CD14-positive monocyte (primary cell): ENCODE measurements around the gene STRA6. TPM values are rescaled to one million over a fixed set of nuclear protein-coding genes. Genes with fewer than 3 reads are reported as not detected.

Experiments used
- DNase-seq, 3 donors: peaks; one replicate each; pipeline ENCODE4 v3.0.0-alpha.2; 2011 to 2022
- H2AFZ ChIP-seq: 2 replicates; pipeline ENCODE4 v1.6.0; 2012; ENCODE audit warnings: mild to moderate bottlenecking, low read depth, low read length, inconsistent platforms; ENCODE audit not compliant: insufficient read depth, poor library complexity, severe bottlenecking
- H3K27ac ChIP-seq, 2 donors: 1 replicate in 1 of 2; 2 replicates in 1 of 2; pipeline ENCODE4 v1.5.1; 2012 to 2013; ENCODE audit warnings: low read length in 2 of 2, control low read depth in 1 of 2, inconsistent platforms in 1 of 2, low read depth in 1 of 2, mild to moderate bottlenecking in 1 of 2
- H3K27me3 ChIP-seq, 2 donors: one replicate each; pipeline versions ENCODE4 v1.6.0 to v1.6.1; 2011 to 2013; ENCODE audit warnings: low read length in 2 of 2; ENCODE audit not compliant: control insufficient read depth in 2 of 2, insufficient read depth in 2 of 2
- H3K36me3 ChIP-seq, 2 donors: replicated peaks in 1 of 2; 1 replicate in 1 of 2; 2 replicates in 1 of 2; pipeline versions ENCODE4 v1.5.1 to v1.6.1; 2012 to 2013; ENCODE audit warnings: low read length in 2 of 2, control low read depth in 1 of 2, inconsistent platforms in 1 of 2, mild to moderate bottlenecking in 1 of 2; ENCODE audit not compliant: insufficient read depth in 2 of 2, control insufficient read depth in 1 of 2
- H3K4me1 ChIP-seq, 2 donors: 1 replicate in 1 of 2; 2 replicates in 1 of 2; pipeline versions ENCODE4 v1.5.1 to v1.6.1; 2012 to 2013; ENCODE audit warnings: low read length in 2 of 2, control low read depth in 1 of 2, inconsistent platforms in 1 of 2, mild to moderate bottlenecking in 1 of 2, moderate library complexity in 1 of 2; ENCODE audit not compliant: insufficient read depth in 2 of 2, control insufficient read depth in 1 of 2
- H3K4me2 ChIP-seq: replicated peaks from 2 replicates; pipeline ENCODE3; 2012; ENCODE audit warnings: low read length, moderate library complexity, mild to moderate bottlenecking; ENCODE audit not compliant: poor library complexity, severe bottlenecking; ENCODE audit errors: extremely low read depth
- H3K4me3 ChIP-seq, 3 experiments: fragments of 200-600 bp in 1 of 3; sonication (generic) in 1 of 3; replicated peaks in 1 of 3; 1 replicate in 2 of 3; 2 replicates in 1 of 3; pipeline ENCODE4 v1.5.1; 2011 to 2013; ENCODE audit warnings: low read length in 3 of 3, mild to moderate bottlenecking in 3 of 3, control low read depth in 2 of 3, low read depth in 2 of 3, inconsistent platforms in 1 of 3, moderate library complexity in 1 of 3
- H3K79me2 ChIP-seq: 2 replicates; pipeline ENCODE4 v1.6.0; 2012; ENCODE audit warnings: mild to moderate bottlenecking, control low read depth, inconsistent platforms, low read length, moderate library complexity; ENCODE audit not compliant: insufficient read depth
- H3K9ac ChIP-seq: 2 replicates; pipeline ENCODE4 v1.6.0; 2017; ENCODE audit warnings: low read length, mild to moderate bottlenecking; ENCODE audit not compliant: insufficient read depth, poor library complexity, severe bottlenecking
- H3K9me3 ChIP-seq, 2 donors: replicated peaks in 1 of 2; 1 replicate in 1 of 2; 2 replicates in 1 of 2; pipeline versions ENCODE4 v1.5.1 to v1.6.1; 2012 to 2013; ENCODE audit warnings: low read length in 2 of 2, control low read depth in 1 of 2; ENCODE audit not compliant: control insufficient read depth in 1 of 2, insufficient read depth in 1 of 2
- H4K20me1 ChIP-seq: 2 replicates; pipeline ENCODE4 v1.6.0; 2012; ENCODE audit warnings: mild to moderate bottlenecking, low read length, control low read depth, moderate library complexity; ENCODE audit not compliant: insufficient read depth
- H3K27ac Mint-ChIP-seq, 7 donors: one replicate each; pipeline ENCODE4 v1.8.0; 2020; ENCODE audit warnings: mild to moderate bottlenecking in 7 of 7, mixed read lengths in 7 of 7, moderate library complexity in 6 of 7, inconsistent platforms in 2 of 7
- H3K27me3 Mint-ChIP-seq, 3 donors: one replicate each; pipeline ENCODE4 v1.8.0; 2021 to 2022; ENCODE audit warnings: low read depth in 3 of 3, mild to moderate bottlenecking in 3 of 3, mixed read lengths in 3 of 3, moderate library complexity in 3 of 3, inconsistent platforms in 1 of 3
- H3K36me3 Mint-ChIP-seq, 2 donors: one replicate each; pipeline ENCODE4 v1.8.0; 2020; ENCODE audit warnings: mixed read lengths in 2 of 2, inconsistent platforms in 1 of 2, mild to moderate bottlenecking in 1 of 2
- H3K4me1 Mint-ChIP-seq: one replicate; pipeline ENCODE4 v1.8.0; 2020; ENCODE audit warnings: mild to moderate bottlenecking, mixed read lengths
- H3K4me3 Mint-ChIP-seq, 2 donors: one replicate each; pipeline ENCODE4 v1.8.0; 2020; ENCODE audit warnings: mild to moderate bottlenecking in 2 of 2, mixed read lengths in 2 of 2, moderate library complexity in 1 of 2
- H3K9me3 Mint-ChIP-seq, 7 donors: one replicate each; pipeline ENCODE4 v1.8.0; 2020 to 2022; ENCODE audit warnings: mixed read lengths in 7 of 7, mild to moderate bottlenecking in 6 of 7, moderate library complexity in 6 of 7, inconsistent platforms in 2 of 7
- WGBS: methylation state at CpG from one replicate; pipeline ENCODE4 v1.1.5; 2013; ENCODE audit warnings: missing lambda C conversion rate; ENCODE audit not compliant: insufficient coverage; 5-methylcytosine and 5-hydroxymethylcytosine counted together
- intact Hi-C, 2 donors: fragments of 100-400 bp; cut with micrococcal nuclease; formaldehyde crosslinking; loops; one replicate each; pipeline versions ENCODE4 v1.15.0 to v1.15.1; 2023
- polyA plus RNA-seq, 3 donors: library from polyadenylated mRNA; depleted of rRNA in 1 of 3; unstranded in 2 of 3; stranded (reverse) in 1 of 3; fragments of 300-500 nt in 2 of 3; fragments of >200 nt in 1 of 3; fragmentation: Illumina TruSeq in 2 of 3; gene quantifications; 1 replicate in 2 of 3; 2 replicates in 1 of 3; pipeline ENCODE4 v1.2.3, GENCODE V29; 2012 to 2021
- TF ChIP-seq, protein P1 (sequence below): fragments of 200-600 bp; IDR thresholded peaks from one replicate; pipeline ENCODE4 v1.8.0; 2022; ENCODE audit warnings: antibody characterized with exemption, mild to moderate bottlenecking

Gene STRA6
- polyA plus RNA-seq, 3 donors = not detected

GRCh38 chr15:74215958-74216357 lies 13.4 kb upstream of the STRA6 start:
- TF ChIP-seq, protein P1, sequence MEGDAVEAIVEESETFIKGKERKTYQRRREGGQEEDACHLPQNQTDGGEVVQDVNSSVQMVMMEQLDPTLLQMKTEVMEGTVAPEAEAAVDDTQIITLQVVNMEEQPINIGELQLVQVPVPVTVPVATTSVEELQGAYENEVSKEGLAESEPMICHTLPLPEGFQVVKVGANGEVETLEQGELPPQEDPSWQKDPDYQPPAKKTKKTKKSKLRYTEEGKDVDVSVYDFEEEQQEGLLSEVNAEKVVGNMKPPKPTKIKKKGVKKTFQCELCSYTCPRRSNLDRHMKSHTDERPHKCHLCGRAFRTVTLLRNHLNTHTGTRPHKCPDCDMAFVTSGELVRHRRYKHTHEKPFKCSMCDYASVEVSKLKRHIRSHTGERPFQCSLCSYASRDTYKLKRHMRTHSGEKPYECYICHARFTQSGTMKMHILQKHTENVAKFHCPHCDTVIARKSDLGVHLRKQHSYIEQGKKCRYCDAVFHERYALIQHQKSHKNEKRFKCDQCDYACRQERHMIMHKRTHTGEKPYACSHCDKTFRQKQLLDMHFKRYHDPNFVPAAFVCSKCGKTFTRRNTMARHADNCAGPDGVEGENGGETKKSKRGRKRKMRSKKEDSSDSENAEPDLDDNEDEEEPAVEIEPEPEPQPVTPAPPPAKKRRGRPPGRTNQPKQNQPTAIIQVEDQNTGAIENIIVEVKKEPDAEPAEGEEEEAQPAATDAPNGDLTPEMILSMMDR = no peak
- Mint-ChIP-seq H3K27ac (no peak overlapping the region), H3K36me3 (no peaks in the 10 kb centered on the region)

GRCh38 chr15:74214324-74215021 lies 11.9 kb upstream of the STRA6 start:
- no peak overlapping the region for H3K4me3 ChIP-seq
- Mint-ChIP-seq H3K36me3 (no peaks in the 10 kb centered on the region), H3K4me3 (no peak overlapping the region), H3K9me3 (no peaks in the 10 kb centered on the region), H3K27me3 (peaks cover 3 to 6% (median 3%) of the 10 kb centered on the region in 3 donors), H3K27ac (no peak overlapping the region), H3K4me1 (no peaks in the 10 kb centered on the region)
- no peaks in the 10 kb centered on the region for H3K4me1 ChIP-seq
- TF ChIP-seq, protein P1 = no peak
- H3K79me2 ChIP-seq = no peaks in the 10 kb centered on the region
- no peak overlapping the region for H2AFZ ChIP-seq
- intact Hi-C loops = no loop called here
- no peaks in the 10 kb centered on the region for H3K27me3 ChIP-seq
- H4K20me1 ChIP-seq = no peaks in the 10 kb centered on the region
- H3K4me2 ChIP-seq = no peak overlapping the region
- no peaks in the 10 kb centered on the region for H3K9me3 ChIP-seq
- no peak overlapping the region for H3K27ac ChIP-seq
- no peak overlapping the region for H3K9ac ChIP-seq
- WGBS = 76% methylated on average over 3 of the region's 6 CpGs
- no peaks in the 10 kb centered on the region for H3K36me3 ChIP-seq
- DNase-seq = no peak

More at GRCh38 chr15:74215958-74216357, 13.4 kb upstream of the STRA6 start:
- H3K27ac ChIP-seq = no peak overlapping the region
- intact Hi-C loops = no loop called here
- no peaks in the 10 kb centered on the region for H3K9me3 ChIP-seq
- no peak overlapping the region for H3K4me3 ChIP-seq
- H3K9me3 Mint-ChIP-seq = no peaks in the 10 kb centered on the region
- DNase-seq = no peak
- no peaks in the 10 kb centered on the region for H3K36me3 ChIP-seq
- peaks cover 4 to 9% (median 8%) of the 10 kb centered on the region in 3 donors for H3K27me3 Mint-ChIP-seq
- H3K4me1 Mint-ChIP-seq = no peaks in the 10 kb centered on the region
- WGBS = 90% methylated on average over 6 of the region's 8 CpGs
- H3K4me2 ChIP-seq = no peak overlapping the region
- no peak overlapping the region for H3K4me3 Mint-ChIP-seq
- H3K9ac ChIP-seq = no peak overlapping the region
- H3K79me2 ChIP-seq = no peaks in the 10 kb centered on the region
- H3K27me3 ChIP-seq = no peaks in the 10 kb centered on the region
- H4K20me1 ChIP-seq = no peaks in the 10 kb centered on the region
- H2AFZ ChIP-seq = no peak overlapping the region
- H3K4me1 ChIP-seq = no peaks in the 10 kb centered on the region
